Stimulated activated CD4-positive, alpha-beta T cell treated with anti-CD3 and anti-CD28 coated beads, Interleukin-1b, Interleukin-23, amount 100 ng/mL, for 1 hour (primary cell): ENCODE results near the gene CFAP43.
"Not testable (repeated sequence)": the region's sequence is repeated elsewhere in the genome, so short reads cannot be mapped to it uniquely, and the experiment has no call there.

Experiments
- DNase-seq, 2 donors: peaks; one replicate each; pipeline ENCODE4 v3.0.0-alpha.2; 2020; ENCODE audit warnings: low read depth in 2 of 2

The CFAP43 gene

DNA sequence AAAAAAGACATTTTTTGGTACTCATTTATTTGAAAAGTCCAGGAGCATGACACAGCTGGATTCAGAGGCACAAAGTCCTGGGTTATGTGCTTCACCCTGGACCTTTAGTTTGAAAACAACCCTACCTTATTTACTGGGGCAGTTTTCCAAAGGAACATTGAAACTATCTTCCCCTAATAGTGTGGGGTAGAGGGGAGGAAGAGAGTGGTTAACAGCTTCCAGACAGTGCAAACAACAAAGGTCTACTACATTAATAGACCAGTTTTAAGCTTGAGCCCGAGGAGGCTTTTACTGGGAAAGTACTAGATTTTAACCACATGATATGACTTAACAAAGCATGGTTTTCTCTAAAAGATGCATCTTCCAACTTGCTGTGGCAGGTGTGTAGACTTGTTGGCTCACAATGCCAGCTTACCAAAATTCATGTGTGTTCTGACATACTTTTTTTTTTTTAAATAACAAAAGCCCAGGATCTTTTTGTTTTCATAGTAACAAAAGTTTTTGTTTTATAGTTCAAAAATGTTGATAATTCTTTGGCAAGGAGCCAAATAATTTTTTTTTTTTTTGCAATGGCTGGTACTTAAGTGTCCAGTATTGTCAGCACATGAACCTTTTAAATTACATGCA is 24.3 kb upstream of the CFAP43 start:
- no peak for DNase-seq

- no peak for DNase-seq
Observed at GRCh38 chr10:104255311-104255981, 23.3 kb upstream of the CFAP43 start.

DNA sequence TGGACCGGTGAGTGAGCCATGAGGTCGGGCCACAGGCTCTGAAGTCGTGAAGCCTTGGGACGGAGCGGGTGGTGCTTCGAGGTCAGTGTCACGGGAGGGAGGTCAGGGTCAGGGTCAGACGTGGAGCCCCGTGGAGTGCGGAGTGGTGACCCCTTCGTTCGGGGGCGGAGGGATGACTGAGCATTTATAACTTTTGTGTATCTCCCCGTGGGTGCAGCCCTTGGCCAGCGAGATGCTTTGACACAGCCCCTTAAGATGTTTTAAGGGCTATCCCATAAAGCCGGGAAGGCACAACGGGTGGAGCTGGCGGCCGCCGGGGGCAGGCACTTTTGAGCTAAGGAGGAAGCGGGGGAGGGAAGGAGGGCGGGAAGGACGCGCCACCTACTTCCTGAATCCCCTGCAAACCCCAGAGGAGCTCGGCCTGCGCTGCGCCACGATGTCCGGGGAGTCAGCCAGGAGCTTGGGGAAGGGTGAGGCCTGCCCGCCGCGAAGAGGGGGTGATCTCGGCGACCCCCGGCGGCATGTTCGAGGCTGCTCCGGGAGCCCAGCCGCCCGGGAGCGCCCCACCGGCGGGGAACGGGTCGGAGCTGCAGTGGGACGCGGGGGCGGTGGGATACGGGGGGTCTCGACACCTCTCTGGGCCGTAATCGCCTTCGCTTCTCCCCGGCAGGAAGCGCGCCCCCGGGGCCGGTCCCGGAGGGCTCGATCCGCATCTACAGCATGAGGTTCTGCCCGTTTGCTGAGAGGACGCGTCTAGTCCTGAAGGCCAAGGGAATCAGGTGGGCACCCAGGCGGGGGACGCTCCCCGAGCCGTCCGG is 22.5 kb upstream of the CFAP43 start, which contains the start of gene GSTO1:
TSS of gene GSTO1 (plus strand) at position 400 of the 818 bp plus-strand sequence. CDS start at position 437, 37 bp downstream.
- no peak for DNase-seq

DNA sequence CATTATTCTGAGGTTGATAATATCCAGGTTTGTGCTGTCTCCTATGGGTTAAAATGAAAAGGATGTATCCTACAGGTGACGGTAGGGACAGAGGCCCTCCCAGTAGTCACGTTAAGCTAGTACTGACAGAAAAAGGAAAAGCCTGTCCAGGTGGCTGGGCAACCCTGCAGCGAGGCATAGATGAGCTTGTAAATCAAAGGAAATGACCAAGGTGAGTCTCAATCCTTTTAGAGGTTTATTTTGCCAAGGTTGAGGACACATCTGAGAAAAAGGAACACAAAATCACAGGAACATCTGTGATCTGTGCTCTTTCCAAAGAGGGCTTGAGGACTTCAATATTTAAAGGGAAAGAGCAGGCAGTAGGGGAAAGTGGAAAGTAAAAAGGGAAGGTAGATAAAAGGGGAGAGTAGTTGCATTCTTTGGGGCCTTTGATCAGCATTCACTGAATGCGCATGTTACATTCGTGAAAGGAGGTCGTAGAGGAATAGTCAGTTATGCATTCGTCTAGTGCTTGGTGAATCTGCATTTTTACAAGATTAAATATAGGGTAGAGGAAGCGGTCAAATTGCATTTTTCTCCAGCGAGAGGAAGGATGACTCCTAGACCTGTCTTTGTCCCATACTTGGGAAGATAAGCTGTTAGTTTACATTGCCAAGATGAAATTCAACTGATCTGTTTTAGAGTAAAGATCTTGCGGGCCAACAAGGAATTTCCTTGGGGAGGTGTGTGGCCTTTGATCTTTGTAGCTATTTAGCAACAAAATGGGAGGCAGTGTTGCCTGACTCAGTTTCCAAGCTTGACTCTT is 21.6 kb upstream of the CFAP43 start:
- no peak for DNase-seq

DNA sequence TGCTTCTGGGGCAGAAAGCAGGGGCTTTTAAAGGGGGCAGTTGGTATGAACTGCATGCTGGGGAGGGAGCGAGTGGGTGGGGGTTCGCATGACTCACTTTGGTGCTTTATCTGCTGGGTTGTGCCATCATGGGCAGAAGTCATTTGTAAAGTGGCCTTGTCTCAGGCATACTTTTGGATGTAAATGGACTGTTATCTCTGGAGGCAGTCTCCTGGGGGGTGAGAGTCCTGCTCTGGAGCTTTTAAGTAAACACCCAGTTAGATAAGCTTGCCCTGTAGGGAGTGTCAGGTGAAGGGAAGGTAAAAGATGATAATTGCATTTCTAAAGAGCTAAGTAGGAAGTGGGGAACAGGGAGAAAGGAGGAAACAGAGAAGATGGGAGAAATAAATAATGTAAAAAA is 20.9 kb upstream of the CFAP43 start:
- DNase-seq, result no peak

DNA sequence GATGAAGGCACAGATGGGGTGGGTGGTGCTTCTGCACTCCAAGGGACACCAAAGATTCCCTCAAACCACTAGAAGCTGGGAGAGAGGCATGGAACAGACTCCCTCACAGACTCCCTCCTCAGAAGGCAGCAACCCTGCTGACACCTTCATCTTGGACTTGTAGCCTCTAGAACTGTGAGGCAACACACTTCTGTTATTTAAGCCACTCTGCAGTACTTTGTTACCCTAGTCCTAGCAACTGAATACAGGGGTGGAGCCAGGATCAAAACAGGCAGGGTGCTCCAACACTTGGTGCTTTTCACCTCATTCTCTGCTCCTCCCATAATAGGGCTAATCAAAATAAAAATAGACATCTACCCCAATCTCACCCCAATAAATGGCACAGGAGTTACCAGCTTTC is 20.2 kb upstream of the CFAP43 start:
- DNase-seq, result no peak

DNA sequence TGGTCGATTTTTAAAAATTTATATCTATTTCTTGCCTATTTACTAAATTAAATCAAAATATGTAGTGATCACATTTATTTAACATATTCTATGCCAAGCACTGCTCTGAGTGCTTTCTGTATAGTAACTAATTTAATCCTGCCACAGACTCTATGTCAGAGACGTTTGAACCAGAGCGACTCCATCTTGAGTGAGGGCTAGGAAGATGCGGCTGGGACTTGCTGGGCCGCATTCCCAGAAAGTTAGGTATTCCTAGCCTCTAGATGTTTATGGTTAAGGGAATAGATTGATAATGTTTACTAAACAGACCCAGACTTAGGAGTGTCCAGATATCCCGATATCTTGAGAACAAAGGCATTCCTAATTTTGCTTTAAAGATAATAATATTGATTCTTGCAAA is 19.3 kb upstream of the CFAP43 start:
- no peak for DNase-seq

DNA sequence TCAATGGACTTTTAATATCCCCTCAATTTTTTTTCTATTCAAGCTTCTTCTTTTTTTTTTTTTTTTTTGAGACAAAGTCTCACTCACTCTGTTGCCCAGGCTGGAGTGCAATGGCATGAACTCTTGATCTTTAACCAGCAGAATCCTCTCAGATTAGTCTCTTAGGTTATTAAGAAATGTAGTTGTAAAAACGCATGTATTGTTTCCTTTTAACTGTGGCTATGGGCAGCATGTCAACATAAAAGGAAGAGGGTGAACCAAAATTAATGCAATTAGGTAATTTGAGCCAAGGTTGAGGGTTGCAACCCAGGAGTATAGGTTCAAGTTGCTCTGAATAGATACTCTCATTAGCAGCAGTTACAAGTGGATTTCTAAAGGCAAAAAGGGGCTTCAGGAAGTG is 18.2 kb upstream of the CFAP43 start:
- DNase-seq, result no peak

DNA sequence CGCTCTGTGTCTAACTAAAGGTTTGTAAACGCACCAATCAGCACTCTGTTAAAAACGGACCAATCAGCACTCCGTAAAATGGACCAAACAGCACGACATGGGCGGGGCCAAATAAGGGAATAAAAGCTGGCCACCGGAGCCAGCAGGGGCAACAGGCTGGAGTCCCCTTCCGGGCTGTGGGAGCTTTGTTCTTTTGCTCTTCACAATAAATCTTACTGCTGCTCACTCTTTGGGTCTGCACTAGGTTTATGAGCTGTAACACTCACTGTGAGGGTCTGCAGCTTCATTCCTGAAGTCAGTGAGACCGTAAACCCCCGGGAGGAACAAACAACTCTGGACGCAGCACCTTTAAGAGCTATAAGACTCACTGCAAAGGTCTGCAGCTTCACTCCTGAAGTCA is 16.8 kb upstream of the CFAP43 start:
- DNase-seq, result not testable (repeated sequence)

GRCh38 chr10:104247513-104248146 is 15.5 kb upstream of the CFAP43 start:
- no peak for DNase-seq

DNA sequence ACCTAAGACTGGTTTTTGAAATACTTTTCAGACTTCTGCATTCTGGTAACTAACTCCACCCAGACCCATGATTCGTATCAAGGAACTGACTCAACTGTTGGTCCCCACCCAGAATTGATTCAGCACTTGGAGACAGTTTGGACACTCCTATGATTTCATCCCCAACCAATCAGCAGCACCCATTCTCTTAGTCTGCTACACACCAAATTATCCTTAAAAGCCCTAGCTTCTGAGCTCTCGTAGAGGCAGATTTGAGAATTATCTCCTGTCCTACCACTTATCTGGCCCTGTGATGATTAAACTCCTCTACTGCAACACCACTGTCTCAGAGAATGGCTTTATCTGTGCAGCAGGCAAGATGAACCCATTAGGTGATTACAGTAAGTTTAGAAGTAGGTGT is 14.8 kb upstream of the CFAP43 start:
- no peak for DNase-seq

- DNase-seq, result no peak
Observed at GRCh38 chr10:104245066-104245632, 13.0 kb upstream of the CFAP43 start.

GRCh38 chr10:104243512-104243911 is 11.3 kb upstream of the CFAP43 start:
- no peak for DNase-seq

DNA sequence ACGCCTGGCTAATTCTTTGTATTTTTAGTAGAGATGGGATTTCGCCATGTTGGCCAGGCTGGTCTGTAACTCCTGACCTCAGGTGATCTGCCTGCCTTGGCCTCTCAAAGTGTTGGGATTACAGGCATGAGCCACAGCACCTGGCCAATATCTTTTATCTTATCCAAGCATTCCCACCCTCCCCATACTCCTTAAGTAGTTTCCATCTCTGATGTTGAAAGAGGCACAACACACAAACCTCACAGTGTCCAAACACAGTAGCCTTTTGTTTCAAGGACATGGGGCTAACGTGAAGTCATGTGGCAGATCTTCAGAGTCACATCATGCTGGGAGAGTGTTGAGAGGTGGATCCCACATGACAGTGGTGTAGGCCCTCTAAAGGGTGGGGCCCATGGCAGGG is 10.8 kb upstream of the CFAP43 start:
- not testable (repeated sequence) for DNase-seq

DNA sequence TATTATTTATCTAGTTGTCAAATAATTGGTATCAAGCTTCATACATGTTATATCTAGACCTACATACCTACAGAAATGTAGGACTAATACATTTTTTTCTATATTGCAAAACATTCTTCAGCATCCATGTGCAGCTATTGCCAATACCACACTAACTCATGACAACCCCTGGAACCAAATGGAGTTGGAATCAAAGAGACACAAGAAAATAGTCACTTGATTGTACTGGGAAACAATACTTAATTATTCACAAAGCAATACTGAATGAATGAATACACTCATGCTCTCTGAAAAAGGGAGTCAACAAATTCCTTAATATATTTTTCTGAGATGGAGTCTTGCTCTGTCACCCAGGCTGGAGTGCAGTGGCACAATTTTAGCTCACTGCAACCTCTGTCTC is 10.4 kb upstream of the CFAP43 start:
- no peak for DNase-seq

DNA sequence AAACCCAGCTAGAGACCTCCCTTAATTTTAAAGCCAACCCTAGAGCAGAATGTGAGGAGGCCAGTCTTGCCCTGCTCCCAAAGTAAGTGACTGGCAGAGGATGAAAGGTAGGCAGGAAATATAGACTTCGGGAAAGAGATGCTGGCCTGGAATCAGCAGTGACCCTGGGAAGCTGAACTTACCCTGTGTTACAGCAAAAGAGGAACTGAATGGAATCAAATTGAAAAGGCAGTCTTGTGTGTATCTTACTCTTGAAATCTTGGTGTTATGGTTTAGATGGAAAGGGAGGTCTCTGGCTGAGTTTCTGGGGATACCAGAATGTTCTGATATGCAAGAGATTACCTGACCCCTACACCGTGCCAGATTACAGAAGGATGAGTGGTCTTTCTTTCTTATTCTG is 7.9 kb upstream of the CFAP43 start:
- DNase-seq, result no peak

DNA sequence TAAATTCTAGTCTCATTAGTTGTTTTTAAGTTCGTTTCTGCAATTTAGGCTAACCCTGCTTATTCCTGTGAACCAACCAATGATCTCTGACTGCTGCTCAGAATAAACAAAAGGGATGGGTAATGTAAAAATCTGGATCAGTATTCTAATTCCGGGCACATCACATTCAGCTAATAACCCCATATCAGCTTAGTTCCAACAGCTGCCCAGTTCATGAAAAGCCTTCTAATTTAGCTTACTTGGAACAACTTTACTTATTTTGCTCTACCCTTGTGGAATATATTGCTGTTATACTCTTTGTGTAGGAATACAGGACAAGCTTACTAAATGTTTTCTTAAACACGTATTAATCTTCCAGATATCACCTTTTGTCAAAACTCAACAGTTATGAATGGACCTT is 3.6 kb upstream of the CFAP43 start:
- no peak for DNase-seq

DNA sequence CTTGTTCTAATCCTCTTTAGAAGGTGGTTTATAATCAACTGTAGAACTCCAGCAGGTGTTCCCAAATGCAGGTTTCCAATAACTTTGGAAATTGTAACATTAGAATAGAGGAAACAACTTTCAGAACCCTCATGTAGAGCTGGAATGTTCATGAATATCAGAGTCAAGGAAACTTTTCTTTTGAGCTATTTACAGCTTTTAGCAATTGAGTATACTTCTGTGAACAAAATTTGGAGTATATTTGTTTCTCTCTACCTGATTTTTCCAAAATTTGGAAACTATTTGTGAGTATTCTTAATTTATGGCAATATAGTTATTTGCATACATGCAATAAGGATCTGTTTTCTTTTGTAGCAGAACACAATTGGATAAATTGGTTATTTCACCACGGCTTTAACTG is 2.8 kb upstream of the CFAP43 start:
- DNase-seq, result no peak

- no peak for DNase-seq
Observed at GRCh38 chr10:104233817-104234216, 1.7 kb upstream of the CFAP43 start.

- DNase-seq, result no peak
Observed at GRCh38 chr10:104232613-104233102, 494 bp upstream of the CFAP43 start.

GRCh38 chr10:104230490-104230889 is 1.7 kb downstream of the CFAP43 start:
- no peak for DNase-seq
